Endothelial cell of umbilical vein (primary cell): ENCODE measurements around the gene CORO7. TPM values are rescaled to one million over a fixed set of nuclear protein-coding genes. Genes with fewer than 3 reads are reported as not detected.

Source experiments
- BruUV-seq: library from RNA; stranded (reverse); fragments of 400-500 nt; replicated peaks from 2 replicates; lab custom pipeline; 2021; lab: Mats Ljungman, UMichigan
- CTCF ChIA-PET: fragments of 300-600, 350-600 bp; sonication (Branson Sonifier 250); formaldehyde crosslinking; loops from one replicate; lab custom pipeline; 2021; ENCODE audit warnings: antibody characterized with exemption, inconsistent platforms; lab: Charles Lee
- POLR2A ChIA-PET: fragments of 300-600, 350-600 bp; sonication (Branson Sonifier 250); formaldehyde crosslinking; loops from one replicate; lab custom pipeline; 2021; ENCODE audit warnings: antibody characterized with exemption, inconsistent platforms; lab: Charles Lee
- DNase-seq: peaks from one replicate; pipeline ENCODE4 v3.0.0-alpha.2; 2011; ENCODE audit warnings: low read depth, low spot score
- FAIRE-seq: peaks from 2 replicates; lab custom pipeline; 2011; peaks lifted over from hg19 to GRCh38; lab: Jason Lieb, UNC
- H2AFZ ChIP-seq: 2 replicates; pipeline ENCODE4 v1.6.0; 2012; ENCODE audit warnings: low read depth, low read length, control low read depth, inconsistent platforms
- H3K27ac ChIP-seq: 2 replicates; pipeline ENCODE4 v1.5.1; 2011; ENCODE audit warnings: low read depth, mild to moderate bottlenecking, control low read depth, low read length, moderate library complexity; ENCODE audit not compliant: insufficient read depth
- H3K27me3 ChIP-seq, 2 experiments: 2 replicates each; pipeline versions ENCODE4 v1.6.0 to v1.6.1; 2011; ENCODE audit warnings: low read length in 2 of 2, mixed read lengths in 1 of 2; ENCODE audit not compliant: control insufficient read depth in 2 of 2, insufficient read depth in 2 of 2
- H3K36me3 ChIP-seq, 2 experiments: 2 replicates in 1 of 2; 3 replicates in 1 of 2; pipeline ENCODE4 v1.5.1; 2011; ENCODE audit warnings: low read length in 2 of 2, mild to moderate bottlenecking in 1 of 2, moderate library complexity in 1 of 2; ENCODE audit not compliant: control insufficient read depth in 2 of 2, insufficient read depth in 2 of 2; ENCODE audit errors: extremely low read depth in 1 of 2
- H3K4me1 ChIP-seq: 3 replicates; pipeline ENCODE4 v1.5.1; 2011; ENCODE audit warnings: mild to moderate bottlenecking, low read length; ENCODE audit not compliant: control insufficient read depth, insufficient read depth; ENCODE audit errors: extremely low read depth
- H3K4me2 ChIP-seq: 2 replicates; pipeline ENCODE4 v1.6.1; 2011; ENCODE audit warnings: low read length, control low read depth, mixed read lengths; ENCODE audit not compliant: insufficient read depth
- H3K4me3 ChIP-seq, 3 experiments: fragments of 200-600 bp in 1 of 3; sonication (generic), shearing (Covaris generic) in 1 of 3; replicated peaks in 1 of 3; 2 replicates each; pipeline ENCODE4 v1.5.1; 2011 to 2016; ENCODE audit warnings: control low read depth in 3 of 3, low read length in 3 of 3, mild to moderate bottlenecking in 2 of 3, inconsistent platforms in 1 of 3, low read depth in 1 of 3, moderate library complexity in 1 of 3; ENCODE audit not compliant: insufficient read depth in 1 of 3
- H3K79me2 ChIP-seq: 2 replicates; pipeline ENCODE4 v1.6.0; 2012; ENCODE audit warnings: low read length, inconsistent platforms; ENCODE audit not compliant: control insufficient read depth, insufficient read depth
- H3K9ac ChIP-seq: replicated peaks from 2 replicates; pipeline ENCODE3; 2011; ENCODE audit warnings: low read length, control low read depth; ENCODE audit not compliant: insufficient read depth; ENCODE audit errors: extremely low read depth
- H3K9me1 ChIP-seq: replicated peaks from 3 replicates; pipeline ENCODE4 v1.6.0; 2011; ENCODE audit warnings: mild to moderate bottlenecking, low read length; ENCODE audit not compliant: control insufficient read depth, insufficient read depth; ENCODE audit errors: extremely low read depth
- H3K9me3 ChIP-seq: replicated peaks from 2 replicates; pipeline ENCODE4 v1.5.1; 2012; ENCODE audit warnings: low read length, inconsistent platforms; ENCODE audit not compliant: control insufficient read depth, insufficient read depth
- H4K20me1 ChIP-seq: replicated peaks from 2 replicates; pipeline ENCODE3; 2011; ENCODE audit warnings: mild to moderate bottlenecking, low read length; ENCODE audit not compliant: control insufficient read depth, insufficient read depth; ENCODE audit errors: extremely low read depth
- CTCF ChIP-seq, 2 donors: IDR thresholded peaks; 1 replicate in 1 of 2; 2 replicates in 1 of 2; pipeline ENCODE4 v1.5.1; 2011; ENCODE audit warnings: low read length in 2 of 2, mild to moderate bottlenecking in 2 of 2, moderate library complexity in 2 of 2, control low read depth in 1 of 2, inconsistent platforms in 1 of 2, low read depth in 1 of 2; ENCODE audit not compliant: insufficient read depth in 1 of 2; ENCODE audit errors: extremely low read depth in 1 of 2
- EZH2 ChIP-seq: IDR thresholded peaks from 2 replicates; pipeline ENCODE4 v1.6.1; 2012; ENCODE audit warnings: borderline replicate concordance, low read depth, mild to moderate bottlenecking, moderate library complexity, low read length, inconsistent platforms; ENCODE audit not compliant: severe bottlenecking
- FOS ChIP-seq: IDR thresholded peaks from 2 replicates; pipeline ENCODE4 v1.6.1; 2011; ENCODE audit warnings: mild to moderate bottlenecking, low read length, moderate library complexity, borderline replicate concordance; ENCODE audit not compliant: insufficient read depth
- GATA2 ChIP-seq: IDR thresholded peaks from 2 replicates; pipeline ENCODE4 v1.7.0; 2011; ENCODE audit warnings: low read depth, mild to moderate bottlenecking, moderate library complexity, mixed read lengths, low read length; ENCODE audit not compliant: insufficient read length, insufficient read depth
- JUN ChIP-seq: IDR thresholded peaks from 2 replicates; pipeline ENCODE4 v1.6.1; 2011; ENCODE audit warnings: borderline replicate concordance, low read depth; ENCODE audit not compliant: insufficient read length, insufficient read depth
- MAX ChIP-seq: IDR thresholded peaks from 2 replicates; pipeline ENCODE4 v1.6.1; 2011; ENCODE audit not compliant: insufficient read depth, insufficient read length
- MYC ChIP-seq: IDR thresholded peaks from one replicate; pipeline ENCODE4 v1.6.1; 2011; ENCODE audit warnings: mild to moderate bottlenecking, low read depth, low read length
- POLR2A ChIP-seq: IDR thresholded peaks from 2 replicates; pipeline ENCODE4 v1.6.1; 2012; ENCODE audit warnings: low read depth, mild to moderate bottlenecking, control low read depth, low read length
- POLR2AphosphoS5 ChIP-seq: IDR thresholded peaks from 2 replicates; pipeline ENCODE4 v1.6.1; 2012; ENCODE audit warnings: low read depth, mild to moderate bottlenecking, control low read depth, low read length, moderate library complexity; ENCODE audit not compliant: insufficient read depth
- dilution Hi-C: fragments of 300-500 bp; cut with MboI; formaldehyde crosslinking; loops from one replicate; pipeline ENCODE4 v1.15.0; 2019; ENCODE audit warnings: low sequenced_read_pairs; ENCODE audit not compliant: extremely low pct_ligation_motif_present
- intact Hi-C: fragments of 100-400 bp; cut with micrococcal nuclease; formaldehyde crosslinking; loops from one replicate; pipeline ENCODE4 v1.10.0; 2022
- polyA plus RNA-seq, 4 experiments: library from polyadenylated mRNA; depleted of rRNA in 3 of 4; stranded (reverse) in 3 of 4; unstranded in 1 of 4; fragments of >200 nt; gene quantifications; 2 replicates each; pipeline versions ENCODE4 v1.2.1 to v1.2.3, GENCODE V29; 2011 to 2012; ENCODE audit warnings: missing spikeins in 1 of 4
- total RNA-seq: library from RNA; stranded (reverse); gene quantifications from 2 replicates; pipeline ENCODE4 v1.2.3, GENCODE V29; 2021

Gene CORO7
- total and polyA plus RNA-seq, 2 donors (not counting 3 experiments of a cell fraction or from before 2014, with no cell fraction given) = 42.5 to 72.3 TPM

- no peak for FAIRE-seq
- no peak overlapping the region for H3K27ac ChIP-seq
- H3K4me3 ChIP-seq = no peak overlapping the region
- intact Hi-C loops = no loop called here
- CTCF ChIA-PET = interaction anchor here (1.1 to 2.6 kb wide), 5 partner anchors 8 to 86 kb away, joined by 3 to 17 read pairs (median 4); no protein-coding TSS in a partner anchor
- no peak overlapping the region for H2AFZ ChIP-seq
- dilution Hi-C loops = no loop called here
- peaks cover 5% of the 10 kb centered on the region for H3K4me1 ChIP-seq
- no peak for TF ChIP-seq POLR2AphosphoS5
- no peak for TF ChIP-seq FOS
- TF ChIP-seq CTCF (IDR thresholded peaks at IDR 0.05; ENCODE audit: extremely low read depth in 1 of 2, insufficient read depth in 1 of 2, low read depth in 1 of 2, low read length in 2 of 2) = no peak
- TF ChIP-seq GATA2 = no peak
- no peak for TF ChIP-seq POLR2A
- no peak for TF ChIP-seq EZH2
- no peak for TF ChIP-seq MYC
- no peak for TF ChIP-seq JUN
- TF ChIP-seq MAX = no peak
- no TSS peak for BruUV-seq
- H3K4me2 ChIP-seq = no peak overlapping the region
- POLR2A ChIA-PET = no interaction called here
- DNase-seq = no peak
- H3K9ac ChIP-seq = no peak overlapping the region
- no peaks in the 10 kb centered on the region for H3K36me3 ChIP-seq
- H4K20me1 ChIP-seq = no peaks in the 10 kb centered on the region
- no peaks in the 10 kb centered on the region for H3K79me2 ChIP-seq
- H3K9me1 ChIP-seq = no peaks in the 10 kb centered on the region
- H3K9me3 ChIP-seq = no peaks in the 10 kb centered on the region
- H3K27me3 ChIP-seq = no peaks in the 10 kb centered on the region
Measured at GRCh38 chr16:4376893-4377572, 39.4 kb downstream of the CORO7 start.
